Stimulated activated CD8-positive, alpha-beta memory T cell treated with anti-CD3 and anti-CD28 coated beads, Interleukin-2, amount 100 ng/mL, for 48 hours (primary cell): Measurements from ENCODE around the gene DMBT1.
A peak's percentile ranks its signal among the peaks of the same experiment; 100 is the strongest.

Source experiments
- DNase-seq, 2 donors: peaks; one replicate each; pipeline ENCODE4 v3.0.0-alpha.2; 2020; ENCODE audit warnings: low read depth in 2 of 2

The DMBT1 gene

DNA sequence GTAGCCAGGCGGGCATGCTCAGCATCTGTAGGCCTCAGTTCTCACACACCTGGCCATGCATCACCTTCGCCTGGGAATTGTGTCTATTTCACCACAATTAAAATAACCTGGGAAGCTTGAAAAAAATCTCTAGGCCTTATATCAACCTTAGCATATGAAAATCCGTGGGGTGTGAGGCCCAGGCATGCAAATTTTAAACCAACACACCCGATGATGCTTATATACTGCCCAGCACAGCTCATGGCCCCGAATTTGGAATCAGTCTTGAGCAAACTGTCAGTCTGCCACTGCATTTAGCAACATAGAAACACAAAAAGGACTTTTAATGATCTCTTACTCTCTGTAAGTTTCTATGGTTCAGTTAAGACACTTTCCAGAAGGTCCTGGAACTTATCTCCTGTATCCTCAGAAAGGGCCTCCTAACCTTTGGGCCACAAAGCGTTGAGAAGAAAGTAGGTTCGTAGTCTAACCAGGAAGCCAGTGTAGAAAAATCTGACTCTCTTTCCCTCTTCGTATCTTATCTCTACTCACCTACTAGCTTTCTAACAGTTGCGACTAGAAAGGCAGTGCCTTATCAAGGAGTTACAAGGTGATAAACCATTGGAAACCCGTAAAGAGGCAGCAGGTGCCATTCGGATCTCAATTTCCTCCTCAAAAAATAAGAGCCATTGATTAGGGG is 12.0 kb upstream of the DMBT1 start:
- no peak for DNase-seq

DNA sequence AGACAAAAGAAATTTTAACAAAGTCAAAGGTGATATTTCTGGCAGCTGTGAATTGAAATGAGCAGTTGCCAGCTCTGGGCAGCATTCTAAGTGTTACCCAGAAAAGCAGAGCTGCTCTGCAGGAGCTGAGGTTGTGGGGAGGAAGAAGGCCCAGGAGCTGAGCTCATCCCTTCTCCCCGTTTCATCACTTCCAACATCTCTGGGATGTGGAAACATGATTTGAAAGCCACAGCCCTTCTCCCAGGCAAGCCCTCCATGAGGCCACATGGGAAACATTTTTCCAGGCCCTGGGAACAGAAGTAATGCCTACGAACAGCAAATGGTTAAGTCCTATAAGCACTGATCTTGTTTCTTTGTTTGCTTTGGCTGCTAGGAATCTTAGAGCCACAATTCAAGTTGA is 10.9 kb upstream of the DMBT1 start:
- DNase-seq = no peak

DNA sequence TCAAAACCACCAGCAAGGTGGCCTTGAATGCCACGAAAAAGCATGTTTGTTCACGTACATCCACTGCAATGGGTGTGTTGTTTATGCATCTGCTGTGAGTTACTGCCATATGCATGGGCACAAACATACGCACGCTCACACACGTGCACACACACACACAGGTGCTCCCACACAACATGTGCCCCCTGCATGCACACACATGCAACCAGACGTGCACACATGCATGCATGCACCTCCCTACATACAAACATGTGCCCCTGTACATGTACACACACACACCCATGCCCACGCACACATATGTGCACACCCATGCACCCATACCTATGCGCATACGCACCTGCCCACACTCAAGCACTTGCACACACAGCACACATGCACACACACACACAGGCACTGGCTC is 10.1 kb upstream of the DMBT1 start:
- DNase-seq = no peak

DNA sequence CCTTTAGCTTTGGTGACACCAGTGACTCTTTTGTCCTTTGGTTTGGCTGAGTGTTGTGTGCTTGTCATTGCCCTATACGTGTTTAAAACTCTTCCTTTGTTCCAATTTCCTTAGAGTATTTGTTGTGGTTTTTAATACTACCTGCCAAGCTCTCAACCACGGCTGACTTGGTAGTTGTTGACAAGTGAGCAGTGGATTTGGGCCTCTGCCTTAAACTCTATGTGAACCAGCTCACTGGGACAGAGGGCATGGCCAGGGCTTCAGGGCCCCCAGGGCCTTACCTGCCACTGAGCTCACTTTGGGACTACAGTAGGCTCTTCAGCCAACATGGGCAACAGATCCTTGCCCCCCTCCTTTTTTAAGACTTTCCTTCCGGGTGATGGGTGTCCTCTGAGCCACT is 9.6 kb upstream of the DMBT1 start:
- DNase-seq = no peak

DNA sequence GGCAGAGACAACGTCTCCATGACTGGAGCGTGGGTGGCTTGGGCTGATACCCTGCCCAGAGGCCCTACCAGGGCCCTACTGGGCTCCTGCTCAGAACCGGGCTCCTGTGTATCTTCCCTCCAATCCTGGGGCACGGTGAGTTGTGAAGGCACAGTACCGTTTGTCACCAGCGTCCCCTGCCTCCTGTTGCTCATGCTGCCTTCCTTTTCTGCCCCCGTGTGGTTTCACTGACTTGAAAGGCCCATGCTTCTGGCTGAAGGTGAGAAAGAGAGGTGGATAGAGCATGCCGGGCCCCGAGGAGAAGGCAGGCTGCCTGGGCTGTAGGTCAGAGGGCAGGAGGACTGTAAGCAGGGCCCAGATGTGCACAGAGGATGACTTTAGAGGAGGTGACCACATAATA is 9.1 kb upstream of the DMBT1 start:
- DNase-seq = peak; percentile 14 to 43

DNA sequence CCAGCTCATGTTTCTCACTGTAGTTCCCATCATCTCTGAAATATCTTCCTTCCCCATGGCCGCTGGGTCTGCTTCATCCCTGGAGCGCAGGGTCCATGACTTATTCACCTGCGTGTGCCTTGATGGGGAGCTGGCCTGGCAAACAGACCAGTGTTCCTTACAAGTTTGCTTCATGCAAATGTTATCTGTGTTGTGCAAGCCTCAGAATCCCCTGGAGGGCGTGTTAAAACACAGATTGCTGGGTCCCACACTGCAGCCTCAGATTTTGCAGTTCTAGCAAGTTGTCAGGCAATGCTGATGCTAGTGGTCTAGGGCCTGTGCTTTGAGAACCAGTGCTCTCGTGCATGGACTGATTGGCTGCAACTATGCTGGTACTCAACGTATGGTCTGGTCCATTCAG is 7.2 kb upstream of the DMBT1 start:
- DNase-seq = no peak

DNA sequence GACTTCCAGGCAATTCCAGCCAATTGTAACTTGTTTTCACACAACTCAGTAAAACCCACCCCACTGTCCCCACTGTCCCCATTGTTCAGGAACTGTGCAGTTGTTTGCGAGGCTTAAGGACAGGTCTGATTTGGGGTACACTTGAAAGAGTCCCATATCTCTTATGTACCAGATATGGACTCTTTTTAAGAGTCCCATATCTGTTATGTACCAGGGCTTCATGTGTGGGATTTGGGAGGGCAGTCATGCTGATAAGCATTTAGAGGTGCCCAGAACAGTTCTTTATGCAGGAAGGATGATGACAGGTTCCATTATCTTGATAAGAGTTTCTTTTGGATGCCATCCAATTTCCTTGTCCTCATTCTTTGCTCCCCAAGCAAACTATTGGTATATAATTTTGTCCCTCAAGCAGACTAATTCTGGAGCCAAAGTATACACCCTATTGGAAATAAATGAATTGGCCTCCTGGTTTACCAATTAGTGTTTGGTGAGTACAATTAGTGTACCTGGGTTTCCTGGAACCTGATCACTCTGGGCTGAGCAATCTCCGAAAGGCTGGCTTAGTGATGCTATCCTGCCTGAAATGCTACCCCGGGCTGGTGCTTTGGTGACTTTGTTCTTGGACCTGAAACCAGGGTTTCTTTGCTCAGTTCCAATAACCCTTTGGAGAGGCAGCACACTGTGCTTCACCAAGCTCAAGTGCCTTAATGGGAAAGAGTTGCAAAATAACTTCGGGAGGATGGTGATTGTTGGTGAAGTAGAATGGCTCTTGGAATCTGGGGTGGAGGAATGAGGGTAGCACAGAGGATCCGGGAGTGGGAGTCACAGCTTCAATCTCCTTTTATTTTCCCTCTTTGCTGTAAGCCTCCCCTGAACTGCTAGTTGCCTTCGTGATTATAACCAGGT is 6.2 kb upstream of the DMBT1 start:
- no peak for DNase-seq

DNA sequence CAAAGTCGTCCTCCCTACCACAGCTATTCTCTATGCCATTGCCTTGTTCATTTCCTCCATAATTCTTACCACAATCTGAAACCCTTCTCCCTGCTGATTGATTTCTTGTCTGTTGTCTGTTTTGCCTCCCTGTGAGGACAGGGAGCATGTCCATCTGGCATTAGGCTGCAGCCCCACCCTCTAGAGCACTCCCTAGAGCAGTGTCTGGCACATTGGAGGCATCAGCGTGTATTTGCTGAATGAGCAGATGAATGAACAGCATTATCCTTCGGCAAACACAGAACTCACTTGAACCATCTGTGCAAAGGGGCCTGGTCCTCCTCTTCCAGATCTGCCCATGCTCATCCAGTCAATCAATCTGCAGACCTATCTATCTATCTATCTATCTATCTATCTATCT is 5.1 kb upstream of the DMBT1 start:
- DNase-seq = no peak

DNA sequence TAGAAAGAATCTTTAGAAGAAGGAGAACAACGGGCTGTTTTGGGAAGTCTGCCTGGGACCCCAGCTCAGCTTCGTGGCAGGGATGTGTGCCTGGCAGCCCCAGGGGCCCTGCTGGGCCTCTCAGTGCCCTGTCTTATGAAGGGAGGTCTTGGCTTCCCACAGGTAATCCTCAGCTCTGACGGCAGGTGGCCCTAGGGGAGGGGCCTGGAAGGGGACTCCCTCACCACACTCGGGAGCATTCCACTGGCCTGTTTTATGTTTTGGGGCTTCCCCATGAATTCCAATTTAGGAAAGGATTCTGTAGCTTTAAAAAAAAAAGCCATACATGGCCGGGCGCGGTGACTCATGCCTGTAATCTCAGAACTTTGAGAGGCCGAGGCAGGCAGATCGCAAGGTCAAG is 3.0 kb upstream of the DMBT1 start:
- no peak for DNase-seq

DNA sequence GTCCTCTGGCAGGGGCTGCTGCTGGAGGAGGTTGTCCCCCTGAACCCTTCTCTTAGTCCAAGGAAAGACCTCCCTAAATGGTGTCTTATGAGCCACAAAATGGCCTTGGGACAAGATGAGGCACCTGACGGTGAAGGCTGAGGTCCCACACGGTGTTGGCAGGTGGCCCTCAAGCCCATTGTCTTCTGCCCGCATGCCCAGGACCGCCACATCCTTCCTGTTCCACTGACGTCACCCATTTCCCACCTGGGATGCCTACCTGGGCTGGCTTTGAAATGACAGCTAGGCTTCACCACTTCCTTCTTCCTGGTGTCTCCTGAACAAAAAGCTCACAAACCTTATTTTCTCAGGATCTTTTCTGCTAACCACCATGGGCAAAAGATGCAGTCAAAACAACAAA is 2.1 kb upstream of the DMBT1 start:
- no peak for DNase-seq

DNA sequence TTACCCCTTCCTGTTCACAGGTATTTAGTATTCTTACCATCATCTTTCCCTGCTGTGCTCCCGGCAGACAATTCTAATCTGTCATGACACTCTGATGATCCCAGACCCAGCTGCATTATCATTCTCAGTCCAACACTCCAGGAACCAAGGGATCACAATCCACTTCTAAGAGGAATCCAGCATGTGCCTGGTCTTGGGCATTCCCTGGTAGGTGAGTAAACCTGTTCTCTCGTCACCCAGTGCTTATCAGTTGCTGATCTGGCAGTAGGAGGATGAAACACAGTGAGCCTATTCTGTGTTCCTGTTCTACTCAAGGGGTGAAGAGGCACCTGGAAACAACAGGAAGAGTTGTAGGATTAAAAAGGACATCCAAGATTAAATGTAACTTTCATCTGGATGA is 1.3 kb upstream of the DMBT1 start:
- DNase-seq = no peak

DNA sequence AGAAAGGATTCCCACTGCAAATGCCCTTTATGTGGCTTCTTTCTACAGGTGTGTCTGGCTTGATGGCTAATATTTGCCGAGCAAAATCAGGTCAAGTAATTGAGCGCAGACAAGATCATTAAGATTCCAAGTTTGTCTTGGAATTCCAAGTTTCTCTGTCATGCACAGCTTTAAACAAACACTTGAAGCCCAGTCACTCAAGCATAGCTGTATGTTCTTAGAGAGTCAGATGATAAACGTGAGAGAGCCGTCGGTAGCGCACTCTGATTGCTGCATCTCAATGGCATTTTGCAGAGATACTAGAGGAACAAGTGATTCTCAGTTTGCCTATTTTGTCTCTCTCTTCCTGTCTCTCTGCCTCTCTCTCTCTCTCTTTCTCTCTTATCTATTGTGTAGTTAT is 658 bp downstream of the DMBT1 start:
- DNase-seq = no peak

DNA sequence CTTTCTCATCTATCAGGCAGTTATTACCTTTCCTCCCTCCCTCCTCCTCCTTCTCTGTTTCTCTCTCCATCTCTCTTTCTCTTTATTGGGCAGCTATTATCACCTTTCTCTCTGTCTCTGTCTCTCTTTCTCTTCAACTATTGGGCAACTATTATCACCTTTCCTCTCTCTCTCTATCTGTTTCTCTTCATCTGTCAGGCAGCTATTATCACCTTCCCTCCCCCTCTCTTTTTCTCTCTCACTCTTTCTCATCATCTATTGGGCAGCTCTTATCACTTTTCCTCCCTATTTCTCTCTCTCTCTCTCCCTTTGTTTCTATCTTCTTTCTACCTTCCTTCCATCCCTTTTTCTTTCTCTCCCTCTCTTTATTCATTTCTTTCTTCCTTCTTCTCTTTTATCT is 1.2 kb downstream of the DMBT1 start:
- DNase-seq = no peak

DNA sequence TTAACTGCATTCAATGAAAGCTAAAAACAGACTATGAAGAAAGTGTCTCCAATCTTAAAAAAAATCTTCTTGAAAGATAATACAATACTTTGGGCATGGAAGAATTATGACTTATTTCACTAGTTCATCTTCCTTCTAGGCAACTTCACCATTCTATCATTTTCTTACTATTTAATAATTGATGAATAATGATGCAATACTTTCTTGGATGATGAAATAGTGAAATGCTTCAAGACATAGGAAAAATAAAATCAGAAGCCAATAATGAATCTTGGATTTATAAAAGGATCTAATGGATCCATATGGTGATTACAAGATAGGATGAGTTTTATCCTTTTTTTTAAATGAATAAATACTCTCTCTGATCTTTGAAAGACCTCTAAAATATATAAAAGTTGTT is 4.4 kb downstream of the DMBT1 start:
- no peak for DNase-seq

DNA sequence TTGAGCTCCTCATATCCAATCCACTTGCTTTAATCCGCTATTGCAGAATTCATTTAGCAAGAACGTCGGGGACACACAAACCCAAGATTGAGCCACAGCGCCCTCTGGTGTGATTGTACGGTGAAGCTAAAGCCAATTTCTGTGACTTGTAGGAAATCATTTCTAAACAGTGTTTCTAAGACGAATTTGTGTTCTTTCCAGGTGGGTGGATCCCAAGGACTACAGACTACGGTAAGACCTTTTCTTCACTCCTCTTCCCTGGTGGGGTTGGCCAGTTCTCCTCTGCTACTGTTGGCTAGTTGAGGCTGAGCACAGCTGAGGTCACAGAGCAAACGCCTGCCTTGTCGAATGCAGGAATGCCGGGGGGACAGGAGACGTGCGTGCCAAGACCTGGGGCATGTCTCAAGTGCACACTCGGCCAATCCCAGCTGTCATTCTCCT is 5.2 kb downstream of the DMBT1 start:
- peak; percentile 52 to 62 for DNase-seq

DNA sequence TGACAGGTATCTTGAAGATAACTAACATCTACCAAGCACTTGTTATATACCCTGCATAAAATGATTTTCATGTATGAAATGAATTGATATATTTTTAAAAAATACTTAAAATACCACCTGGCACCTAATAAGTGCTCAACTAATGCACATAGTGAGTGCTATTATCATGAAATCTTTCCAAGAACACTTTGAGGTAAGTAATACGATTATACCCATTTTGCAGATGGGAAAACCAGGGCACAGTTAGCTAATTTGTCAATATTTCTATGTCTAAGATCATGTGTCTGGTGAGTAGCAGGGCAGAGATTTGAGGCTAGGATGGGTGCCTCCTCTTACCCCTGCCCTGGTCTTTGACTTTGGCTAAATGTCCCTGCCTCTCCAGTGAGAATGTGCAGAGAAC is 6.1 kb downstream of the DMBT1 start:
- no peak for DNase-seq

DNA sequence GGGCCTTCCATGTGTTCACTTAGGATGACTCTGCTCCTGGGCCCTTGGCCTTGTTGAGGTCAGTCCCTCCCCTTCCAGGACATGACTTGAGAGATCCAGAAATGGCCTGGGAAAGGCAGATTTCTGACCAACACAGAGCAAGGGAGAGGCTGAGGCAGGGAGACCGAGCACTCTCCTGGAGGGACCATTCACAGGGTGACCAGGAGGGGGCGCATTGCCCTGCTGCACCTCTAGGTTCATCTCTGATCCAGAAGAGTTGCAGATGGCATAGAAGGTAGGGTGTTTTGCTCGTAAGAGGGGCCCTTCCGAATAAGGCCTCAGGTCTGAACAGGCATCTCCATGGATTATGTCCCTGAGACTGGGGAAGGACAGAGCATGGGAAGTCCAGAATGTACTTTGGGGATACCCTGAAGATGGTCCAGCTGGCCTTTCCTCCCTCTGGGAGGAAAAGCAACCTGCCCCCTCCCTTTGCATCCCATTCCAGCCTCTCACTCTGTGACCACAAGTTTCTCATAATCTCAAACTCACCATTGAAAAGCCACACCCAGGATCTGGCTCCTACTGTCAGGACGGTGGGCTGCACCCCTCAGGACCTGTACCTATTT is 6.6 kb downstream of the DMBT1 start:
- DNase-seq = peak; percentile 9 to 23

DNA sequence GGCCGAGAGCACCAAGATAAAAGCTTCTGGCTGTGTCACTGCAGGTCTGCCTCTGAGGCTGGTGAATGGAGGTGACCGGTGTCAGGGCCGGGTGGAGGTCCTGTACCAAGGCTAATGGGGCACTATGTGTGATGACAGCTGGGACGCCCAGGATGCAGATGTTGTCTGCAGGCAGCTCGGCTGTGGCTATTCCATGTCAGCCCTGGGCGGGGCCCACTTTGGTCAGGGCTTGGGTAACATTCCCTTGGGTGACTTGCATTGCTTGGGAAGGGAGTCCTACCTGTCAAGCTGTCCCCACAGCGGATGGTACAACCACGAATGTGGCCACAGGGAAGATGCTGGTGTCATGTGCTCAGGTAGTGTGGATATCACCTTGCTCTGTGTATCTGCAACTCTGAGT is 8.0 kb downstream of the DMBT1 start:
- no peak for DNase-seq

DNA sequence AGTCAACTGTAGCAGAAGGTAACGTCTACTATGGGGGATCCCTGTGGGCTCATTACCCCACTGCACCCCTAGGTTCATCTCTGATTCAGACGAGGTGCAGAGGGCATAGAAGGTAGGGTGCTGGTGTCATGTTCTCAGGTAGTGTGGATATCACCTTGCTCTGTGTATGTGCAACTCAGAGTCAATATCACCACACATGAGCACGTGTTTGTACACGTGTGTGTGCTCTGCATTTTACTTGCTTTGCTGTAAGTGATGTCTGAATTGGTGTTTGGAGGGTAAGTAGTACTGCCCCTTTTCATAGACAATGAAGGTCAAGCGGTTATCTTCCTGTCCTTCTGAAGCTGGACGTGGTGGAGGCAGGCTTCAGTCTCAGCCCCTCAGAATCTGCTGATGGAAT is 10.4 kb downstream of the DMBT1 start:
- DNase-seq = no peak

DNA sequence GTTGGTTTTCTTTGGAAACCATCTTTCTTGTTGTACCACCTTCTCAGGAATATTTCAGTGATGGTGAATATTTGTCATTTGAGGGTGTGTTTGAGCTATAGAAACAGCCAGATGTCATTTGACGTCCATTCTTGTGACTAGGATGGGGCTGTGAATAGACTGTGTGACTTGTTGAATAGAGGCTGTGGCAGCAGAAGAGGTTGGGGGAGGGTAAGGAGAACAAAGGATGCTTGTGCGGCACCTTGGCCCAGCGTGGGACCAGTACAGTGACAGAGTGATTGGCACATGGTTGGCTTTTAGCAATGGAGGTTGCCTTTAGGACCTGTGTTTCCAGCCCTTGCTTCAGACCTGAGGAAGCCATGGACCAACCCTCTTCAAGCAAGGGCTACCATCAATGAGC is 11.3 kb downstream of the DMBT1 start:
- no peak for DNase-seq

DNA sequence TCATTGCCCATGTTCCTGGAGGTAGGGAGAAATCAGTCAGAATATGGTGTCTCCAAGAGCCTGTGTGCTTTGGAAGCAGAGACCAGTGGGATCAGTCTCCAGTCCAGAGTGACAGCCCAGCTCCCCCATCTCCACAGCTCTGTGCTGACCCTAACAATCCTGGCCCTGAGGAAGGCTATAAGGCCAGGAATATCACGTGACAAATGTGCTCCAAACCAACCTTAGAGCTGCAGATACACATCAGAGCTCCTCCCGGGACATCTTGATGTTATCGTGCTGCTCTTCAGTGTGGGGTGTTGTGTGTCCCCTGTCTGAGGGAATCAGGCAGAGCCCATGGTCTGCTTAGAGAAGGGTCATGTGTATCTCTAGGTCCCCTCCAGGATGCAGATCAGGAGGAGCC is 15.2 kb downstream of the DMBT1 start:
- DNase-seq = no peak

DNA sequence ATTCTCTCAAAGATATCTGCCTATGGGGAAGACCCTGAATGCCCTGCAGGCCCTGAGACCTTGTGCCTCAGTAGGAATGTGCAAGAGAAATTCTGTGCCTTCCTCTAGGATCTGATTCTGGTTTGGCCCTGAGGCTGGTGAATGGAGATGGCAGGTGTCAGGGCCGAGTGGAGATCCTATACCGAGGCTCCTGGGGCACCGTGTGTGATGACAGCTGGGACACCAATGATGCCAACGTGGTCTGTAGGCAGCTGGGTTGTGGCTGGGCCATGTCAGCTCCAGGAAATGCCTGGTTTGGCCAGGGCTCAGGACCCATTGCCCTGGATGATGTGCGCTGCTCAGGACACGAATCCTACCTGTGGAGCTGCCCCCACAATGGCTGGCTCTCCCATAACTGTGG is 15.7 kb downstream of the DMBT1 start:
- DNase-seq = no peak

DNA sequence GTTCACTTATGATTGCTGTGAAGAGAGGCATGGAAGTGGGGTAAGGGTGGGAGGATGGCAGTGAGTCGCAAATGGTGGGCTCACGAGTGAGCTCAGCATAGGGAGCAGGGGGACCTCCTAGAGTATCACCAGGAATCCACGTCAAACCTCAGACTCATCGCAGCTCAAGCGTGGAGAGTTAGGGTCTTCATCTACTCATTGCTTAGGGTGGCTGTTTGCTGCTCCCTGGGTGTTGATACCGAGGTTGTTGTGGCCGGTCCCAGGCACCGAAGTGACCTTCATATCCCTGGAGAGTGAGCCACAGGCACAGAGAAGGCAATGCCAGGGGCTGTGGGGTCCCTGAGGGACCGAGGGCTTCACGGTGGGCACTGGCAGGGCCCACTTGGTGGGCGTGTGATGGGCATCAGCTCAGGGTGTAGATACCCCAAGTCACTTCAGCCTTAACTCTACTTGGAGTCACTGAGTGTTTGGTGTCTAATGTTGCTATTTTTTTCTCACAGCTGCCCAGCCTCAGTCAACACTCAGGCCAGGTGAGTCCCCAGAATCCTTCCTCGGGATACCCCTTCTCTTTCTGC is 16.8 kb downstream of the DMBT1 start:
- DNase-seq = no peak
